ENCODE measurements around the gene CSDE1. TPM values are rescaled to one million over a fixed set of nuclear protein-coding genes. Genes with fewer than 3 reads are reported as not detected.

CSDE1 gene
- total RNA-seq, 1 donor: 670 TPM

DNA sequence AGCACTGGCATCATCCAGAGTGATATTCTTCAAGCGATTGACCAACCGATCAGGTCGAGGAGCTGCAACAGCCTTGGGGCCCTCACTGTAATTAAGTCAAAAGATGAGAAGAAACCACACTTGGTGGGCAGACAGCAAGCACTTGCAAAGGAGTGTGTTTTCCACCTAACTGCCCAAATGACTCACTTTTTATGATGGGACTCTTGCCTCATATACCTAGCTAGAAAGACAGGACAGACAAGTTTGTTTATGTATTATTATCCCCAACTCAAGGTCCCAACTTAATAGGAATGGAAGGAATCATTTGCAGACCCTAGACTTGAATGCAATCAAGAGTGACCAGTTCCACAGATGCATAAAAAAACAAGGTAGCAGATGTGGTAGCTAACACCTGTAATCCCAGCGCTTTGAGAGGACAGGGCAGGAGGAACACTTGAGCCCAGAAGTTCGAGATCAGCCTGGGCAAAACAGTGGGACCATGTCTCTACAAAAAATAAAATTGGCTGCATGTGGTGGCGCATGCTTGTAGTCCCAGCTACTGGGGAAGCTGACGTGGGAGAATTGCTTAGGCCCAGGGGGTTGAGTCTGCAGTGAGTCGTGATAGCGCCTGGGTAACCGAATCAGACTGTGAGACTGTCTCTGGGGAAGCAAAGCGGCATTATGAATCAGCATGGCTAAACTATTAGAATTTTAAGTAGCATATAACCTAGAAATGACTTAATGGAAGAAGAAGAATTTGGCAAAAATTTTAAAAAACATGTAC, 38.9 kb downstream of the CSDE1 start:
- peak; percentile 25 for DNase-seq (ENCODE audit: low read depth)
- TF ChIP-seq CTCF (IDR thresholded peaks at IDR 0.05; ENCODE audit: insufficient read depth, low read length): no peak
- no peak overlapping the region for H3K4me3 ChIP-seq (ENCODE audit: low read depth, low read length)

- no peak for TF ChIP-seq CTCF (IDR thresholded peaks at IDR 0.05; ENCODE audit: insufficient read depth, low read length)
- peak within 1 kb of the TSS; percentile 99 for H3K4me3 ChIP-seq (ENCODE audit: low read depth, low read length)
- peak; percentile 89 for DNase-seq (ENCODE audit: low read depth)
These were observed 41.2 kb downstream of the CSDE1 start, which contains the start of gene NRAS for GRCh38 chr1:114716304-114717170. TSS of gene NRAS (minus strand) at chr1:114716771. CDS start at chr1:114716160, 611 bp downstream.

- TF ChIP-seq CTCF (IDR thresholded peaks at IDR 0.05; ENCODE audit: insufficient read depth, low read length): no peak
- no peak for DNase-seq (ENCODE audit: low read depth)
- peak overlapping the region; percentile 99 for H3K4me3 ChIP-seq (ENCODE audit: low read depth, low read length)
These were observed 41.9 kb downstream of the CSDE1 start for GRCh38 chr1:114715952-114716303.

- H3K4me3 ChIP-seq (ENCODE audit: low read depth, low read length): no peak overlapping the region
- TF ChIP-seq CTCF (IDR thresholded peaks at IDR 0.05; ENCODE audit: insufficient read depth, low read length): no peak
- no peak for DNase-seq (ENCODE audit: low read depth)
These were observed 44.8 kb downstream of the CSDE1 start for GRCh38 chr1:114712977-114713376.

GRCh38 chr1:114710360-114710759, 47.4 kb downstream of the CSDE1 start:
- no peak for DNase-seq (ENCODE audit: low read depth)
- TF ChIP-seq CTCF (IDR thresholded peaks at IDR 0.05; ENCODE audit: insufficient read depth, low read length): no peak
- H3K4me3 ChIP-seq (ENCODE audit: low read depth, low read length): no peak overlapping the region

DNA sequence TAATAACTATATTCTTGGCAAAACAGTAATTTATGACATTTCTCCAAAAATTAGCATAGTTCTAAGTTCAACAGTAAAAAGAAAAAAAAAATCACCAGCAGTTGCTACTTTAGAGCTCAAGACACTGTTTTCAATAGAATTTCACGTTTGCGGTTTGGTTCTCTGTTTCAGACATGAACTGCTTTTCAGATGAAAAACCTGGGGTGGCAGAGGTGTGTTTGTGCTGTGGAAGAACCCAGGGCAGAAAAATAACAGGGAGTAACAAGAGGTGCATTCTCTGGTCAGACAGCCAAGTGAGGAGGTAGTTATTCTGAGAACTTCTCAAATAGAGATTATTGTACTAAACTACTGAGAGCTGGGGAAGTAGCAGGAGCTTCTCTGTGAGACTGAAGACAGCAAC, 50.2 kb downstream of the CSDE1 start:
- no peak for DNase-seq (ENCODE audit: low read depth)
- no peak for TF ChIP-seq CTCF (IDR thresholded peaks at IDR 0.05; ENCODE audit: insufficient read depth, low read length)
- H3K4me3 ChIP-seq (ENCODE audit: low read depth, low read length): no peak overlapping the region
